H1 (cell line): Measurements from ENCODE around the gene CDK16. TPM values are rescaled to one million over a fixed set of nuclear protein-coding genes. Genes with fewer than 3 reads are reported as not detected.

Experiments
- CREB1 ChIP-seq: IDR thresholded peaks from 2 replicates; pipeline ENCODE4 v1.6.1; 2012; ENCODE audit warnings: inconsistent platforms
- EGR1 ChIP-seq: IDR thresholded peaks from 2 replicates; pipeline ENCODE4 v1.6.1; 2011; ENCODE audit warnings: low read depth, low read length, borderline replicate concordance
- GABPA ChIP-seq: IDR thresholded peaks from 2 replicates; pipeline ENCODE4 v1.6.1; 2011; ENCODE audit warnings: mild to moderate bottlenecking, low read length, moderate library complexity, borderline replicate concordance; ENCODE audit not compliant: insufficient read depth
- MAFK ChIP-seq: IDR thresholded peaks from 2 replicates; pipeline ENCODE4 v1.6.1; 2012; ENCODE audit warnings: low read depth, mild to moderate bottlenecking, improper control_type of control experiment, low read length
- POLR2A ChIP-seq, 2 experiments: IDR thresholded peaks; 1 replicate in 1 of 2; 2 replicates in 1 of 2; pipeline ENCODE4 v1.6.1; 2011; ENCODE audit warnings: low read depth in 2 of 2, low read length in 2 of 2, mild to moderate bottlenecking in 2 of 2; ENCODE audit errors: control extremely low read depth in 1 of 2
- RFX5 ChIP-seq: IDR thresholded peaks from 2 replicates; pipeline ENCODE4 v1.6.1; 2011; ENCODE audit warnings: low read depth, low read length, improper control_type of control experiment, borderline replicate concordance
- TAF1 ChIP-seq: IDR thresholded peaks from 2 replicates; pipeline ENCODE4 v1.6.1; 2011; ENCODE audit warnings: mild to moderate bottlenecking, low read depth, low read length
- polyA plus RNA-seq, 7 experiments: library from polyadenylated mRNA; depleted of rRNA in 3 of 7; stranded (reverse) in 5 of 7; unstranded in 2 of 7; fragments of >200 nt in 5 of 7; fragments of 200-250 nt in 2 of 7; gene quantifications; 1 replicate in 5 of 7; 2 replicates in 1 of 7; 4 replicates in 1 of 7; pipeline versions ENCODE4 v1.2.1 to v1.2.3, GENCODE V29; 2011 to 2013; ENCODE audit warnings: missing spikeins in 2 of 7, mixed read lengths in 2 of 7
- total RNA-seq: library from RNA; stranded (reverse); fragmentation: NEBNext Ultra II Directional; extraction: Animal tissue kit (Norgen Biotek cat#: 25700); gene quantifications from 2 replicates; pipeline ENCODE4 v1.2.1, GENCODE V29; 2021
- TF ChIP-seq, protein P1 (sequence below): IDR thresholded peaks from 2 replicates; pipeline ENCODE4 v1.6.1; 2012; ENCODE audit warnings: inconsistent platforms
- TF ChIP-seq, protein P2 (sequence below): IDR thresholded peaks from 2 replicates; pipeline ENCODE4 v1.6.1; 2012; ENCODE audit warnings: inconsistent platforms
- TF ChIP-seq, protein P3 (sequence below): IDR thresholded peaks from 2 replicates; pipeline ENCODE4 v1.6.1; 2011; ENCODE audit warnings: low read depth, mild to moderate bottlenecking, low read length; ENCODE audit not compliant: insufficient read depth

CDK16 gene
- total and polyA plus RNA-seq, 2 of the 8 experiments (the other 6 are each of a cell fraction or from before 2014, with no cell fraction given), result 124 to 204 TPM

DNA sequence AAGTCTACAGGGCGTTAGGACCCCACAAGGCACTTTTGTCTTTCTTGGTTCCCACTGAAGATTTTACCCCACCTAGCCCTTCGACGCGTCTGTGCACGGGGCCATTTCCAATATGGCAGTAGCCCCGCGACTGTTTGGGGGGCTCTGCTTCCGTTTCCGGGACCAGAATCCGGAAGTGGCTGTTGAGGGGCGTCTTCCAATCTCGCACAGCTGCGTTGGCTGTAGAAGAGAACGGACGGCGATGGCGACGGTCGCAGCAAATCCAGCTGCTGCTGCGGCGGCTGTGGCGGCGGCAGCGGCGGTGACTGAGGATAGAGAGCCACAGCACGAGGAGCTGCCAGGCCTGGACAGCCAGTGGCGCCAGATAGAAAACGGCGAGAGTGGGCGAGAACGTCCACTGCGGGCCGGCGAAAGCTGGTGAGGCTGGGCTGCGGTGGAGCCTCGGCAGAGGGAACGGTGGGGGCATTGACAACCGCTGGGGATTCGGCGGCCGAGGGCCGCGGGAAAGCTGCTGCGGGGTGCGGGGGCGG is 14.4 kb downstream of the CDK16 start, which contains the start of gene USP11 (continued):
- TF ChIP-seq TAF1, result peak; percentile 85
- TF ChIP-seq, protein P1, sequence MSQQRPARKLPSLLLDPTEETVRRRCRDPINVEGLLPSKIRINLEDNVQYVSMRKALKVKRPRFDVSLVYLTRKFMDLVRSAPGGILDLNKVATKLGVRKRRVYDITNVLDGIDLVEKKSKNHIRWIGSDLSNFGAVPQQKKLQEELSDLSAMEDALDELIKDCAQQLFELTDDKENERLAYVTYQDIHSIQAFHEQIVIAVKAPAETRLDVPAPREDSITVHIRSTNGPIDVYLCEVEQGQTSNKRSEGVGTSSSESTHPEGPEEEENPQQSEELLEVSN, result peak; percentile 77
- TF ChIP-seq, protein P2, sequence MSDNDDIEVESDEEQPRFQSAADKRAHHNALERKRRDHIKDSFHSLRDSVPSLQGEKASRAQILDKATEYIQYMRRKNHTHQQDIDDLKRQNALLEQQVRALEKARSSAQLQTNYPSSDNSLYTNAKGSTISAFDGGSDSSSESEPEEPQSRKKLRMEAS, result peak; percentile 79
- no peak for TF ChIP-seq RFX5
- TF ChIP-seq CREB1, result 0 out of 2 replicates have a peak, but pooled peaks have one; percentile 15
- TF ChIP-seq POLR2A (IDR thresholded peaks at IDR 0.05; ENCODE audit: control extremely low read depth in 1 of 2, low read depth in 2 of 2, low read length in 2 of 2), result peak; percentile 48 to 72; a peak in 2 of 3 replicates
- no peak for TF ChIP-seq MAFK
- TF ChIP-seq GABPA, result peak; percentile 78; the same call in 1 of the 2 replicates
- peak; percentile 69; the same call in 1 of the 2 replicates for TF ChIP-seq EGR1
- TF ChIP-seq, protein P3, sequence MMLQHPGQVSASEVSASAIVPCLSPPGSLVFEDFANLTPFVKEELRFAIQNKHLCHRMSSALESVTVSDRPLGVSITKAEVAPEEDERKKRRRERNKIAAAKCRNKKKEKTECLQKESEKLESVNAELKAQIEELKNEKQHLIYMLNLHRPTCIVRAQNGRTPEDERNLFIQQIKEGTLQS, result no peak
